CD4-positive, alpha-beta memory T cell (primary cell): Measurements from ENCODE around the gene COL19A1. TPM values are rescaled to one million over a fixed set of nuclear protein-coding genes. Genes with fewer than 3 reads are reported as not detected.

ENCODE experiments used
- CTCF ChIA-PET: fragments of 350-600 bp; sonication (Branson Sonifier 250); formaldehyde crosslinking; loops from one replicate; lab custom pipeline; 2021; ENCODE audit warnings: inconsistent platforms; ENCODE audit not compliant: partially characterized antibody; lab: Charles Lee
- POLR2A ChIA-PET: fragments of 350-600 bp; sonication (Branson Sonifier 250); formaldehyde crosslinking; loops from one replicate; lab custom pipeline; 2021; ENCODE audit not compliant: partially characterized antibody; lab: Charles Lee
- DNase-seq, 5 donors: peaks; one replicate each; pipeline versions ENCODE4 v3.0.0 to v3.0.0-alpha.2; 2020 to 2022; ENCODE audit warnings: mixed read lengths in 1 of 5
- H3K27ac ChIP-seq: one replicate; pipeline ENCODE4 v1.7.0; 2013; ENCODE audit warnings: low read depth, low read length
- H3K27me3 ChIP-seq: 2 replicates; pipeline ENCODE4 v1.7.0; 2013; ENCODE audit warnings: mild to moderate bottlenecking, low read length, moderate library complexity; ENCODE audit not compliant: insufficient read depth
- H3K36me3 ChIP-seq: 2 replicates; pipeline ENCODE4 v1.7.0; 2013; ENCODE audit warnings: mild to moderate bottlenecking, low read length, moderate library complexity; ENCODE audit not compliant: insufficient read depth
- H3K4me1 ChIP-seq: 2 replicates; pipeline ENCODE4 v1.7.0; 2013; ENCODE audit warnings: mild to moderate bottlenecking, low read length, moderate library complexity; ENCODE audit not compliant: insufficient read depth
- H3K4me3 ChIP-seq, 2 donors: one replicate each; pipeline ENCODE4 v1.7.0; 2013; ENCODE audit warnings: low read length in 2 of 2, mild to moderate bottlenecking in 1 of 2
- H3K9me3 ChIP-seq, 2 donors: one replicate each; pipeline ENCODE4 v1.7.0; 2013; ENCODE audit warnings: low read length in 2 of 2, control low read depth in 1 of 2; ENCODE audit not compliant: control insufficient read depth in 1 of 2
- H3K27ac Mint-ChIP-seq, 7 donors: one replicate each; pipeline ENCODE4 v1.8.0; 2020 to 2021; ENCODE audit warnings: mixed read lengths in 7 of 7, mild to moderate bottlenecking in 6 of 7, inconsistent platforms in 3 of 7, moderate library complexity in 3 of 7
- H3K27me3 Mint-ChIP-seq, 2 donors: one replicate each; pipeline ENCODE4 v1.8.0; 2020 to 2021; ENCODE audit warnings: mixed read lengths in 2 of 2
- H3K36me3 Mint-ChIP-seq, 2 donors: one replicate each; pipeline ENCODE4 v1.8.0; 2020 to 2021; ENCODE audit warnings: mixed read lengths in 2 of 2, inconsistent platforms in 1 of 2, mild to moderate bottlenecking in 1 of 2
- H3K4me1 Mint-ChIP-seq, 4 donors: one replicate each; pipeline ENCODE4 v1.8.0; 2020 to 2021; ENCODE audit warnings: mixed read lengths in 4 of 4, mild to moderate bottlenecking in 1 of 4
- H3K4me3 Mint-ChIP-seq, 8 donors: one replicate each; pipeline ENCODE4 v1.8.0; 2020 to 2021; ENCODE audit warnings: mixed read lengths in 8 of 8, mild to moderate bottlenecking in 7 of 8, moderate library complexity in 6 of 8, inconsistent platforms in 3 of 8
- H3K9me3 Mint-ChIP-seq, 8 donors: one replicate each; pipeline ENCODE4 v1.8.0; 2020 to 2021; ENCODE audit warnings: mixed read lengths in 8 of 8, mild to moderate bottlenecking in 5 of 8, inconsistent platforms in 3 of 8, moderate library complexity in 1 of 8
- intact Hi-C: fragments of 100-400 bp; cut with micrococcal nuclease; formaldehyde crosslinking; loops from one replicate; pipeline ENCODE4 v1.15.1; 2023
- polyA plus RNA-seq, 2 donors: library from polyadenylated mRNA; unstranded; fragments of 300-500 nt; fragmentation: Illumina TruSeq; gene quantifications; one replicate each; pipeline ENCODE4 v1.2.3, GENCODE V29; 2021
- total RNA-seq, 2 experiments: library from RNA; stranded (reverse); gene quantifications; one replicate each; pipeline ENCODE4 v1.2.3, GENCODE V29; 2021

Gene COL19A1
- total and polyA plus RNA-seq, 4 experiments from 2014 or later = 0.02 TPM; not detected in 3

GRCh38 chr6:69935079-69935478 lies 68.7 kb downstream of the COL19A1 start:
- no peaks in the 10 kb centered on the region for H3K4me1 ChIP-seq
- Mint-ChIP-seq H3K9me3 (no peaks in the 10 kb centered on the region), H3K27ac (no peak overlapping the region), H3K4me1 (no peaks in the 10 kb centered on the region), H3K4me3 (no peak overlapping the region), H3K27me3 (peaks cover 4 to 6% of the 10 kb centered on the region in 2 donors), H3K36me3 (no peaks in the 10 kb centered on the region)
- H3K36me3 ChIP-seq = no peaks in the 10 kb centered on the region
- H3K9me3 ChIP-seq = no peaks in the 10 kb centered on the region
- DNase-seq = no peak
- H3K27ac ChIP-seq = no peak overlapping the region
- CTCF ChIA-PET = no interaction called here
- intact Hi-C loops = no loop called here
- H3K27me3 ChIP-seq = no peaks in the 10 kb centered on the region
- POLR2A ChIA-PET = no interaction called here
- H3K4me3 ChIP-seq = no peak overlapping the region

- Histone ChIP-seq H3K27ac (no peak overlapping the region), H3K36me3 (no peaks in the 10 kb centered on the region), H3K27me3 (no peaks in the 10 kb centered on the region), H3K9me3 (no peaks in the 10 kb centered on the region), H3K4me1 (no peaks in the 10 kb centered on the region), H3K4me3 (no peak overlapping the region)
- Mint-ChIP-seq H3K36me3 (no peaks in the 10 kb centered on the region), H3K27me3 (peaks cover 4 to 5% of the 10 kb centered on the region in 2 donors), H3K27ac (no peak overlapping the region), H3K4me3 (no peak overlapping the region), H3K9me3 (no peaks in the 10 kb centered on the region), H3K4me1 (no peaks in the 10 kb centered on the region)
- CTCF ChIA-PET = no interaction called here
- DNase-seq = no peak
- POLR2A ChIA-PET = no interaction called here
- intact Hi-C loops = no loop called here
Measured at GRCh38 chr6:69936674-69937363, 70.5 kb downstream of the COL19A1 start.

- Histone ChIP-seq H3K4me1 (no peaks in the 10 kb centered on the region), H3K36me3 (no peaks in the 10 kb centered on the region), H3K27ac (no peak overlapping the region), H3K4me3 (no peak overlapping the region), H3K9me3 (no peaks in the 10 kb centered on the region), H3K27me3 (no peaks in the 10 kb centered on the region)
- DNase-seq = no peak
- Mint-ChIP-seq H3K4me3 (no peak overlapping the region), H3K27me3 (peaks cover 4 to 5% of the 10 kb centered on the region in 2 donors), H3K9me3 (no peaks in the 10 kb centered on the region), H3K27ac (no peak overlapping the region), H3K36me3 (no peaks in the 10 kb centered on the region), H3K4me1 (no peaks in the 10 kb centered on the region)
- ChIA-PET POLR2A (no interaction called here), CTCF (no interaction called here)
- intact Hi-C loops = no loop called here
Measured at GRCh38 chr6:69937402-69938136, 71.2 kb downstream of the COL19A1 start.

DNA sequence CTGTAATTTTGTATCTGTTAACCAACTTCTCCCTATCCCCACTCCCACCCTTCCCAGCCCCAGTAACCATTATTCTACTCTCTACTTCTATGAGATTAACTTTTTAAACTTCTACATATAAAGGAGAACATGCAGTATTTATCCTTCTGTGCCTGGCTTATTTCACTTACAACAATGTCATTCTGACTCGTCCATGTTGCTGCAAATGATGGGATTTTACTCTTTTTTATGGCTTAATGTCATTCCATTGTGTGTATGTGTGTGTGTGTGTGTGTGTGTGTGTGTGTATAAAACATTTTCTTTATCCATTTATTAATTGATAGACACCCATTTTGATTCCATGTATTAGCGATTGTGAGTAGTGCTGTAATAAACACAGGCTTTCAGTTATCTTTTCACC lies 76.1 kb downstream of the COL19A1 start:
- H3K27ac ChIP-seq = no peak overlapping the region
- no peak overlapping the region for H3K4me3 Mint-ChIP-seq
- no peaks in the 10 kb centered on the region for H3K36me3 Mint-ChIP-seq
- no peaks in the 10 kb centered on the region for H3K36me3 ChIP-seq
- H3K4me1 Mint-ChIP-seq = no peaks in the 10 kb centered on the region
- no peak for DNase-seq
- H3K9me3 ChIP-seq = no peaks in the 10 kb centered on the region
- H3K4me3 ChIP-seq = no peak overlapping the region
- intact Hi-C loops = no loop called here
- peaks cover 2 to 12% of the 10 kb centered on the region in 2 donors for H3K27me3 Mint-ChIP-seq
- no peaks in the 10 kb centered on the region for H3K9me3 Mint-ChIP-seq
- H3K4me1 ChIP-seq = no peaks in the 10 kb centered on the region
- no peak overlapping the region for H3K27ac Mint-ChIP-seq
- CTCF ChIA-PET = no interaction called here
- POLR2A ChIA-PET = no interaction called here
- H3K27me3 ChIP-seq = no peaks in the 10 kb centered on the region

- no peak overlapping the region for H3K27ac Mint-ChIP-seq
- Histone ChIP-seq H3K27ac (no peak overlapping the region), H3K9me3 (no peaks in the 10 kb centered on the region), H3K36me3 (no peaks in the 10 kb centered on the region), H3K27me3 (no peaks in the 10 kb centered on the region), H3K4me1 (no peaks in the 10 kb centered on the region), H3K4me3 (no peak overlapping the region)
- DNase-seq = no peak
- intact Hi-C loops = no loop called here
- peaks cover 3 to 12% of the 10 kb centered on the region in 2 donors for H3K27me3 Mint-ChIP-seq
- no peak overlapping the region for H3K4me3 Mint-ChIP-seq
- no peaks in the 10 kb centered on the region for H3K36me3 Mint-ChIP-seq
- ChIA-PET CTCF (no interaction called here), POLR2A (no interaction called here)
- H3K4me1 Mint-ChIP-seq = no peaks in the 10 kb centered on the region
- H3K9me3 Mint-ChIP-seq = no peaks in the 10 kb centered on the region
Measured at GRCh38 chr6:69945192-69945591, 78.8 kb downstream of the COL19A1 start.

GRCh38 chr6:69948479-69949114 lies 82.2 kb downstream of the COL19A1 start:
- POLR2A ChIA-PET = no interaction called here
- Histone ChIP-seq H3K4me1 (no peaks in the 10 kb centered on the region), H3K4me3 (no peak overlapping the region), H3K9me3 (no peaks in the 10 kb centered on the region), H3K36me3 (no peaks in the 10 kb centered on the region), H3K27ac (no peak overlapping the region), H3K27me3 (no peaks in the 10 kb centered on the region)
- Mint-ChIP-seq H3K27me3 (peaks cover 3 to 4% of the 10 kb centered on the region in 2 donors), H3K9me3 (no peaks in the 10 kb centered on the region), H3K4me3 (no peak overlapping the region), H3K4me1 (no peaks in the 10 kb centered on the region), H3K36me3 (no peaks in the 10 kb centered on the region), H3K27ac (no peak overlapping the region)
- no peak for DNase-seq
- intact Hi-C loops = no loop called here
- CTCF ChIA-PET = no interaction called here

GRCh38 chr6:69953491-69953890 lies 87.1 kb downstream of the COL19A1 start:
- Mint-ChIP-seq H3K27ac (no peak overlapping the region), H3K27me3 (peaks cover 0 to 7% of the 10 kb centered on the region in 2 donors), H3K4me1 (no peaks in the 10 kb centered on the region), H3K36me3 (no peaks in the 10 kb centered on the region), H3K4me3 (no peak overlapping the region), H3K9me3 (no peaks in the 10 kb centered on the region)
- ChIA-PET POLR2A (no interaction called here), CTCF (no interaction called here)
- no peaks in the 10 kb centered on the region for H3K9me3 ChIP-seq
- intact Hi-C loops = no loop called here
- no peak overlapping the region for H3K27ac ChIP-seq
- DNase-seq = no peak
- H3K4me3 ChIP-seq = no peak overlapping the region
- no peaks in the 10 kb centered on the region for H3K27me3 ChIP-seq
- no peaks in the 10 kb centered on the region for H3K36me3 ChIP-seq
- no peaks in the 10 kb centered on the region for H3K4me1 ChIP-seq
